AG08395 (cell line): ENCODE measurements around the gene KRR1.
"Not testable (repeated sequence)": the region's sequence is repeated elsewhere in the genome, so short reads cannot be mapped to it uniquely, and the experiment has no call there.

Experiments used
- DNase-seq: peaks from one replicate; pipeline ENCODE4 v3.0.0; 2012; ENCODE audit warnings: mixed read lengths, low spot score

KRR1 gene

GRCh38 chr12:75476071-75476470, 35.3 kb downstream of the KRR1 start:
- DNase-seq, result no peak

GRCh38 chr12:75474116-75474515, 37.3 kb downstream of the KRR1 start:
- DNase-seq, result no peak

- DNase-seq, result no peak
Measured at GRCh38 chr12:75471902-75472890, 39.2 kb downstream of the KRR1 start.

GRCh38 chr12:75460204-75460603, 51.2 kb downstream of the KRR1 start:
- DNase-seq, result no peak

- DNase-seq, result no peak
Measured at GRCh38 chr12:75459755-75460154, 51.7 kb downstream of the KRR1 start.

GRCh38 chr12:75457866-75458265, 53.5 kb downstream of the KRR1 start:
- not testable (repeated sequence) for DNase-seq

GRCh38 chr12:75457191-75457590, 54.2 kb downstream of the KRR1 start:
- no peak for DNase-seq

GRCh38 chr12:75455839-75456238, 55.6 kb downstream of the KRR1 start:
- no peak for DNase-seq

GRCh38 chr12:75452675-75453330, 58.6 kb downstream of the KRR1 start:
- DNase-seq, result peak; percentile 54

- no peak for DNase-seq
Measured at GRCh38 chr12:75447691-75448393, 63.6 kb downstream of the KRR1 start.

- DNase-seq, result peak; percentile 70
Measured at GRCh38 chr12:75446857-75447256, 64.6 kb downstream of the KRR1 start.

GRCh38 chr12:75445137-75445507, 66.3 kb downstream of the KRR1 start:
- DNase-seq, result not testable (repeated sequence)

GRCh38 chr12:75444429-75445136, 66.8 kb downstream of the KRR1 start:
- DNase-seq, result peak; percentile 71

- DNase-seq, result no peak
Measured at GRCh38 chr12:75443709-75444108, 67.7 kb downstream of the KRR1 start.

- DNase-seq, result not testable (repeated sequence)
Measured at GRCh38 chr12:75442454-75442853, 69.0 kb downstream of the KRR1 start.

- DNase-seq, result not testable (repeated sequence)
Measured at GRCh38 chr12:75441687-75442449, 69.5 kb downstream of the KRR1 start.
